SK-N-SH (cell line): ENCODE measurements around the gene NECTIN3. TPM values are rescaled to one million over a fixed set of nuclear protein-coding genes. Genes with fewer than 3 reads are reported as not detected.

Experiments
- CTCF ChIA-PET: fragments of 300-600, 350-600 bp; formaldehyde crosslinking; extraction: SDS; loops from one replicate; lab custom pipeline; 2021; lab: Yijun Ruan, JAX
- POLR2A ChIA-PET: fragments of 350-600 bp; sonication (Branson Sonifier 250); formaldehyde crosslinking; extraction: SDS; loops from one replicate; lab custom pipeline; 2020; ENCODE audit warnings: antibody characterized with exemption, inconsistent platforms; lab: Yijun Ruan, JAX
- DNase-seq: peaks from one replicate; pipeline ENCODE4 v3.0.0; 2012
- H2AFZ ChIP-seq: fragments of 200-600 bp; sonication (generic); 2 replicates; pipeline ENCODE4 v1.8.1; 2016; ENCODE audit warnings: antibody characterized with exemption, mild to moderate bottlenecking, low read depth
- H3F3A ChIP-seq: fragments of 200-600 bp; sonication (generic); replicated peaks from 2 replicates; pipeline ENCODE3; 2016; ENCODE audit warnings: antibody characterized with exemption, mild to moderate bottlenecking; ENCODE audit not compliant: insufficient read depth
- H3K27ac ChIP-seq, 2 experiments: fragments of 200-500 bp in 1 of 2; fragments of 200-600 bp in 1 of 2; sonication (Bioruptor generic) in 1 of 2; sonication (generic), shearing (Covaris generic) in 1 of 2; 2 replicates each; pipeline versions ENCODE4 v1.5.1 to v1.6.1; 2014 to 2016; ENCODE audit warnings: low read depth in 2 of 2, inconsistent platforms in 1 of 2, low read length in 1 of 2, mild to moderate bottlenecking in 1 of 2, mixed read lengths in 1 of 2
- H3K27me3 ChIP-seq: fragments of 200-600 bp; sonication (generic), shearing (Covaris generic); 2 replicates; pipeline ENCODE4 v1.6.1; 2016; ENCODE audit warnings: mixed run types; ENCODE audit not compliant: insufficient read depth
- H3K36me3 ChIP-seq, 2 experiments: fragments of 200-500 bp in 1 of 2; fragments of 200-600 bp in 1 of 2; sonication (Bioruptor generic) in 1 of 2; sonication (generic) in 1 of 2; replicated peaks in 1 of 2; 2 replicates each; pipeline versions ENCODE3 to v1.5.1; 2014 to 2016; ENCODE audit warnings: low read length in 1 of 2, mild to moderate bottlenecking in 1 of 2; ENCODE audit not compliant: insufficient read depth in 2 of 2, control insufficient read depth in 1 of 2
- H3K4me1 ChIP-seq, 2 experiments: fragments of 200-500 bp in 1 of 2; fragments of 200-600 bp in 1 of 2; sonication (Bioruptor generic) in 1 of 2; sonication (generic), shearing (Covaris generic) in 1 of 2; 2 replicates each; pipeline versions ENCODE4 v1.5.1 to v1.6.1; 2014 to 2016; ENCODE audit warnings: low read depth in 1 of 2, low read length in 1 of 2, mixed run types in 1 of 2; ENCODE audit not compliant: insufficient read depth in 2 of 2, control insufficient read depth in 1 of 2
- H3K4me2 ChIP-seq: fragments of 200-600 bp; sonication (generic), shearing (Covaris generic); 2 replicates; pipeline ENCODE4 v1.6.1; 2017; ENCODE audit warnings: mixed run types
- H3K4me3 ChIP-seq, 2 experiments: fragments of 200-500 bp in 1 of 2; fragments of 200-600 bp in 1 of 2; sonication (Bioruptor generic) in 1 of 2; sonication (generic), shearing (Covaris generic) in 1 of 2; 2 replicates each; pipeline versions ENCODE4 v1.5.1 to v1.8.1; 2014 to 2016; ENCODE audit warnings: low read depth in 2 of 2, inconsistent platforms in 1 of 2, low read length in 1 of 2, mild to moderate bottlenecking in 1 of 2, mixed read lengths in 1 of 2, moderate library complexity in 1 of 2
- H3K79me2 ChIP-seq: fragments of 200-600 bp; sonication (generic); 2 replicates; pipeline ENCODE4 v1.8.1; 2017; ENCODE audit warnings: mild to moderate bottlenecking; ENCODE audit not compliant: insufficient read depth
- H3K9ac ChIP-seq: fragments of 200-600 bp; sonication (generic); 2 replicates; pipeline ENCODE4 v1.6.1; 2017; ENCODE audit warnings: mixed run types
- H3K9me2 ChIP-seq: fragments of 200-600 bp; sonication (generic); 2 replicates; pipeline ENCODE4 v1.6.1; 2017; ENCODE audit warnings: mixed run types
- H3K9me3 ChIP-seq: fragments of 200-600 bp; sonication (generic); 2 replicates; pipeline ENCODE4 v1.6.1; 2017; ENCODE audit warnings: mixed run types, mild to moderate bottlenecking, moderate library complexity
- H4K20me1 ChIP-seq: fragments of 200-600 bp; sonication (generic); 2 replicates; pipeline ENCODE4 v1.6.1; 2017; ENCODE audit warnings: mild to moderate bottlenecking, mixed run types; ENCODE audit not compliant: insufficient read depth
- EP300 ChIP-seq, 2 experiments: IDR thresholded peaks; 2 replicates each; pipeline versions ENCODE4 v1.4.0 to v1.6.1; 2012; ENCODE audit warnings: borderline replicate concordance in 1 of 2, low read depth in 1 of 2, low read length in 1 of 2
- GABPA ChIP-seq: IDR thresholded peaks from 2 replicates; pipeline ENCODE4 v1.4.0; 2012; ENCODE audit warnings: low read depth, mild to moderate bottlenecking
- MEF2A ChIP-seq: IDR thresholded peaks from 2 replicates; pipeline ENCODE4 v1.4.0; 2012; ENCODE audit warnings: low read depth, borderline replicate concordance
- NRF1 ChIP-seq: IDR thresholded peaks from 2 replicates; pipeline ENCODE4 v1.6.1; 2012; ENCODE audit warnings: low read depth, mild to moderate bottlenecking, low read length
- POLR2AphosphoS5 ChIP-seq: IDR thresholded peaks from 2 replicates; pipeline ENCODE4 v1.6.1; 2012; ENCODE audit warnings: low read depth, low read length
- SMC3 ChIP-seq: IDR thresholded peaks from 2 replicates; pipeline ENCODE4 v1.6.1; 2012; ENCODE audit warnings: low read depth, low read length, improper control_type of control experiment
- WGBS: methylation state at CpG from one replicate; pipeline ENCODE4 v1.1.6; 2017; ENCODE audit warnings: low lambda C conversion rate; 5-methylcytosine and 5-hydroxymethylcytosine counted together
- polyA plus RNA-seq, 3 experiments: library from polyadenylated mRNA; depleted of rRNA; stranded (reverse); fragments of >200 nt; gene quantifications; 2 replicates each; pipeline ENCODE4 v1.2.3, GENCODE V29; 2012
- TF ChIP-seq, protein P1 (sequence below): fragments of 200-600 bp; sonication (generic); IDR thresholded peaks from 2 replicates; pipeline ENCODE4 v1.6.1; 2017; ENCODE audit warnings: antibody characterized with exemption, mild to moderate bottlenecking, moderate library complexity
- TF ChIP-seq, protein P2 (sequence below): fragments of 150-350 bp; IDR thresholded peaks from 2 replicates; pipeline ENCODE4 v1.6.1; 2017; ENCODE audit warnings: antibody characterized with exemption, low read length, low read depth, borderline replicate concordance
- TF ChIP-seq, protein P3 (sequence below): IDR thresholded peaks from 2 replicates; pipeline ENCODE4 v1.6.1; 2012; ENCODE audit warnings: mild to moderate bottlenecking, low read depth, low read length, moderate library complexity
- TF ChIP-seq, protein P4 (sequence below): fragments of 150-350 bp; IDR thresholded peaks from 2 replicates; pipeline ENCODE4 v1.6.1; 2016; ENCODE audit warnings: mild to moderate bottlenecking, low read depth, low read length

The NECTIN3 gene
- polyA plus RNA-seq, 1 of the 3 experiments (the other 2 are of a cell fraction): 8.9 TPM

DNA sequence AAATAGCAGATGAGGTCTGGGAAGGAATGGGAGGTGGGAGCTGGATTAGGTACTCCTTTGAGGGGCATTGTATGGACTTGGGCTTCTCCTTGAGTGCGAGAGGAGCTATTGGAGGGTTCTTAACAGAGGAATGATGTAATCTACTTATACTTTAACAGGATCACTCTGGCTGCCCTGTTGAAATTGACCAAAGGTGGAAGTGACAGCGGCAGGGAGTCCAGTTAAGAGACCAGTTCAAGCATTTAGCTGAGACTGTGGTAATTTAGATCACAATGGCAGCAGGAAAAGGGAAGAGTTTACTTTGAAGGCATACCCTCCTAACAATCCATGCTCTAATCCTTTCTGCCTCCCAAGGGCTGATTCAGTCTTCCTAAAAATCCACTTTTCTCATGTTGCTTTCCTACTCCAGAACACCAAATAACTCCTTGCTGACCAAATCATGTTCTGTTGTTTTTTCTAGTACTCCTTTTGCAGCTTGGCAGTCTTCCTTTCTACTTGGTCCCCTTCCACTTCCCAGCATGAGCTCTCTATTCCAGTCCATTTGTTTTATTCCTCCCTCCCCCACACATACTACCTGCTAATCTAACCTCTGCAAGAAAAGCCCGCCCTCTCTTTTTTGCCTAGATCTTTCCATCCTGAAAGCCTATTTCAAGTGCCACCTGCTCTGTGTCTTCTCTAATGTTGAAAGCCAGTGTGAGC, 139.4 kb downstream of the NECTIN3 start (continued):
- TF ChIP-seq, protein P1, sequence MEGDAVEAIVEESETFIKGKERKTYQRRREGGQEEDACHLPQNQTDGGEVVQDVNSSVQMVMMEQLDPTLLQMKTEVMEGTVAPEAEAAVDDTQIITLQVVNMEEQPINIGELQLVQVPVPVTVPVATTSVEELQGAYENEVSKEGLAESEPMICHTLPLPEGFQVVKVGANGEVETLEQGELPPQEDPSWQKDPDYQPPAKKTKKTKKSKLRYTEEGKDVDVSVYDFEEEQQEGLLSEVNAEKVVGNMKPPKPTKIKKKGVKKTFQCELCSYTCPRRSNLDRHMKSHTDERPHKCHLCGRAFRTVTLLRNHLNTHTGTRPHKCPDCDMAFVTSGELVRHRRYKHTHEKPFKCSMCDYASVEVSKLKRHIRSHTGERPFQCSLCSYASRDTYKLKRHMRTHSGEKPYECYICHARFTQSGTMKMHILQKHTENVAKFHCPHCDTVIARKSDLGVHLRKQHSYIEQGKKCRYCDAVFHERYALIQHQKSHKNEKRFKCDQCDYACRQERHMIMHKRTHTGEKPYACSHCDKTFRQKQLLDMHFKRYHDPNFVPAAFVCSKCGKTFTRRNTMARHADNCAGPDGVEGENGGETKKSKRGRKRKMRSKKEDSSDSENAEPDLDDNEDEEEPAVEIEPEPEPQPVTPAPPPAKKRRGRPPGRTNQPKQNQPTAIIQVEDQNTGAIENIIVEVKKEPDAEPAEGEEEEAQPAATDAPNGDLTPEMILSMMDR: no peak
- TF ChIP-seq POLR2AphosphoS5 (no peak), EP300 (IDR thresholded peaks at IDR 0.05; ENCODE audit: borderline replicate concordance in 1 of 2, low read depth in 1 of 2, low read length in 1 of 2) (no peak), SMC3 (no peak), GABPA (no peak), NRF1 (no peak), MEF2A (no peak)
- TF ChIP-seq, protein P2, sequence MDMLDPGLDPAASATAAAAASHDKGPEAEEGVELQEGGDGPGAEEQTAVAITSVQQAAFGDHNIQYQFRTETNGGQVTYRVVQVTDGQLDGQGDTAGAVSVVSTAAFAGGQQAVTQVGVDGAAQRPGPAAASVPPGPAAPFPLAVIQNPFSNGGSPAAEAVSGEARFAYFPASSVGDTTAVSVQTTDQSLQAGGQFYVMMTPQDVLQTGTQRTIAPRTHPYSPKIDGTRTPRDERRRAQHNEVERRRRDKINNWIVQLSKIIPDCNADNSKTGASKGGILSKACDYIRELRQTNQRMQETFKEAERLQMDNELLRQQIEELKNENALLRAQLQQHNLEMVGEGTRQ: no peak
- TF ChIP-seq, protein P3, sequence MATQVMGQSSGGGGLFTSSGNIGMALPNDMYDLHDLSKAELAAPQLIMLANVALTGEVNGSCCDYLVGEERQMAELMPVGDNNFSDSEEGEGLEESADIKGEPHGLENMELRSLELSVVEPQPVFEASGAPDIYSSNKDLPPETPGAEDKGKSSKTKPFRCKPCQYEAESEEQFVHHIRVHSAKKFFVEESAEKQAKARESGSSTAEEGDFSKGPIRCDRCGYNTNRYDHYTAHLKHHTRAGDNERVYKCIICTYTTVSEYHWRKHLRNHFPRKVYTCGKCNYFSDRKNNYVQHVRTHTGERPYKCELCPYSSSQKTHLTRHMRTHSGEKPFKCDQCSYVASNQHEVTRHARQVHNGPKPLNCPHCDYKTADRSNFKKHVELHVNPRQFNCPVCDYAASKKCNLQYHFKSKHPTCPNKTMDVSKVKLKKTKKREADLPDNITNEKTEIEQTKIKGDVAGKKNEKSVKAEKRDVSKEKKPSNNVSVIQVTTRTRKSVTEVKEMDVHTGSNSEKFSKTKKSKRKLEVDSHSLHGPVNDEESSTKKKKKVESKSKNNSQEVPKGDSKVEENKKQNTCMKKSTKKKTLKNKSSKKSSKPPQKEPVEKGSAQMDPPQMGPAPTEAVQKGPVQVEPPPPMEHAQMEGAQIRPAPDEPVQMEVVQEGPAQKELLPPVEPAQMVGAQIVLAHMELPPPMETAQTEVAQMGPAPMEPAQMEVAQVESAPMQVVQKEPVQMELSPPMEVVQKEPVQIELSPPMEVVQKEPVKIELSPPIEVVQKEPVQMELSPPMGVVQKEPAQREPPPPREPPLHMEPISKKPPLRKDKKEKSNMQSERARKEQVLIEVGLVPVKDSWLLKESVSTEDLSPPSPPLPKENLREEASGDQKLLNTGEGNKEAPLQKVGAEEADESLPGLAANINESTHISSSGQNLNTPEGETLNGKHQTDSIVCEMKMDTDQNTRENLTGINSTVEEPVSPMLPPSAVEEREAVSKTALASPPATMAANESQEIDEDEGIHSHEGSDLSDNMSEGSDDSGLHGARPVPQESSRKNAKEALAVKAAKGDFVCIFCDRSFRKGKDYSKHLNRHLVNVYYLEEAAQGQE: no peak

DNA sequence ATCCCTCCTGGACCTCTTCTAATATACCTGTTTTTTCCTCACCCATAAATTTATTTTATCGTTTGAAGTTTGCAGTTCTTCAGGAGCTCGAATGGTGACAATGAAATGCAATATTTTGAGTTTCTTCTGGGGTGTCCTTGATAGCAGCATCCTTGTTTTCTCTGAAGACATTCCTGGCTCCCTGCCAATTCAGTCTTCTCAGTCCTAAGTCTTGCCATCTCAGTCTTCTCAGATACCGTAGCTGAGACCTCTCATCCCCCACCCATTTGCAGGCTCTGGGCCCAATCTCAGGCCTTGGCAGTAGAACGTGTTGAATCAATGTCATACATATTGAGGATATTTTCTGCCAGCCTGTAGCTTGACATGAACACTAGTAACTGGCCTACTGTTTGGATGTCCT, 140.9 kb downstream of the NECTIN3 start:
- 90% methylated on average over 4 of the region's 4 CpGs for WGBS
- H3K79me2 ChIP-seq: no peaks in the 10 kb centered on the region
- no peak overlapping the region for H3K4me3 ChIP-seq
- POLR2A ChIA-PET: no interaction called here
- H2AFZ ChIP-seq: no peak overlapping the region
- no peaks in the 10 kb centered on the region for H3K4me1 ChIP-seq
- no peak overlapping the region for H3K27ac ChIP-seq
- H3K4me2 ChIP-seq: no peak overlapping the region
- H3K9me3 ChIP-seq: no peaks in the 10 kb centered on the region
- TF ChIP-seq, protein P4, sequence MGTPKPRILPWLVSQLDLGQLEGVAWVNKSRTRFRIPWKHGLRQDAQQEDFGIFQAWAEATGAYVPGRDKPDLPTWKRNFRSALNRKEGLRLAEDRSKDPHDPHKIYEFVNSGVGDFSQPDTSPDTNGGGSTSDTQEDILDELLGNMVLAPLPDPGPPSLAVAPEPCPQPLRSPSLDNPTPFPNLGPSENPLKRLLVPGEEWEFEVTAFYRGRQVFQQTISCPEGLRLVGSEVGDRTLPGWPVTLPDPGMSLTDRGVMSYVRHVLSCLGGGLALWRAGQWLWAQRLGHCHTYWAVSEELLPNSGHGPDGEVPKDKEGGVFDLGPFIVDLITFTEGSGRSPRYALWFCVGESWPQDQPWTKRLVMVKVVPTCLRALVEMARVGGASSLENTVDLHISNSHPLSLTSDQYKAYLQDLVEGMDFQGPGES: no peak
- no peak overlapping the region for H3K9ac ChIP-seq
- peaks cover 13% of the 10 kb centered on the region for H3F3A ChIP-seq
- no peaks in the 10 kb centered on the region for H3K36me3 ChIP-seq
- no peaks in the 10 kb centered on the region for H3K9me2 ChIP-seq
- CTCF ChIA-PET: no interaction called here
- H4K20me1 ChIP-seq: no peaks in the 10 kb centered on the region
- no peaks in the 10 kb centered on the region for H3K27me3 ChIP-seq
- no peak for DNase-seq
